PFSK-1 (cell line): ENCODE results near the gene RAD51B.

ENCODE experiments used
- FOXP2 ChIP-seq: optimal IDR thresholded peaks from 2 replicates; pipeline ENCODE3; 2011; ENCODE audit warnings: borderline replicate concordance, control low read depth, inconsistent platforms; ENCODE audit not compliant: insufficient read depth; ENCODE audit errors: extremely low read length, extremely low read depth
- POLR2AphosphoS5 ChIP-seq: IDR thresholded peaks from 2 replicates; pipeline ENCODE4 v1.6.1; 2012; ENCODE audit warnings: low read depth, mild to moderate bottlenecking, control low read depth, low read length, moderate library complexity
- SIN3A ChIP-seq: IDR thresholded peaks from 2 replicates; pipeline ENCODE4 v1.6.1; 2012; ENCODE audit warnings: mild to moderate bottlenecking, low read length, moderate library complexity, borderline replicate concordance; ENCODE audit not compliant: insufficient read depth
- TAF1 ChIP-seq: IDR thresholded peaks from 2 replicates; pipeline ENCODE4 v1.6.1; 2012; ENCODE audit warnings: low read length, control low read depth, borderline replicate concordance; ENCODE audit not compliant: insufficient read depth
- TF ChIP-seq, protein P1 (sequence below), 2 experiments: IDR thresholded peaks; 2 replicates each; pipeline versions ENCODE4 v1.6.1 to v1.8.0; 2011 to 2012; ENCODE audit warnings: low read depth in 2 of 2, low read length in 2 of 2, control low read depth in 1 of 2, inconsistent platforms in 1 of 2, mild to moderate bottlenecking in 1 of 2, moderate library complexity in 1 of 2; ENCODE audit not compliant: insufficient read depth in 1 of 2

Gene RAD51B

DNA sequence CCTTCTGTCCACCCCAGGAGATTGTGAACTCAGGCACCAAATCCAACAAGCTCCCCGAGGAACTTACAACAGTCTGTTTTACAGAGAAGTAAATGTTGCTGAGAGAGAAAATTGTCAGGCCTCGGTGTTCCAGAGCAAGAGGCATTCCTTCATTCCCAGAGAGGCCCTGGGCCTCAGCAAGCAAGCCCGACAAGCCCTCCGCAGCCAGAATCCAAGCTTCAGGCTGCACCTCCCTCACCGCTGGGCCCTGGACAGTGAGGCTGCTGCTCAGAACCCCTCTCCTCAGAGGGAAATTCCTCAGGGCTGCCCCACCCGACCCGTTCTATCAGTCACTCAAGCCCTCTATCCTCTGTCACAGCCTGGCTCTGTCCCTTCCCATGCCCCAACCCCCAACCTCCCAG is 916.9 kb downstream of the RAD51B start:
- TF ChIP-seq SIN3A = no peak
- TF ChIP-seq POLR2AphosphoS5 = no peak
- no peak for TF ChIP-seq FOXP2
- no peak for TF ChIP-seq TAF1
- TF ChIP-seq, protein P1, sequence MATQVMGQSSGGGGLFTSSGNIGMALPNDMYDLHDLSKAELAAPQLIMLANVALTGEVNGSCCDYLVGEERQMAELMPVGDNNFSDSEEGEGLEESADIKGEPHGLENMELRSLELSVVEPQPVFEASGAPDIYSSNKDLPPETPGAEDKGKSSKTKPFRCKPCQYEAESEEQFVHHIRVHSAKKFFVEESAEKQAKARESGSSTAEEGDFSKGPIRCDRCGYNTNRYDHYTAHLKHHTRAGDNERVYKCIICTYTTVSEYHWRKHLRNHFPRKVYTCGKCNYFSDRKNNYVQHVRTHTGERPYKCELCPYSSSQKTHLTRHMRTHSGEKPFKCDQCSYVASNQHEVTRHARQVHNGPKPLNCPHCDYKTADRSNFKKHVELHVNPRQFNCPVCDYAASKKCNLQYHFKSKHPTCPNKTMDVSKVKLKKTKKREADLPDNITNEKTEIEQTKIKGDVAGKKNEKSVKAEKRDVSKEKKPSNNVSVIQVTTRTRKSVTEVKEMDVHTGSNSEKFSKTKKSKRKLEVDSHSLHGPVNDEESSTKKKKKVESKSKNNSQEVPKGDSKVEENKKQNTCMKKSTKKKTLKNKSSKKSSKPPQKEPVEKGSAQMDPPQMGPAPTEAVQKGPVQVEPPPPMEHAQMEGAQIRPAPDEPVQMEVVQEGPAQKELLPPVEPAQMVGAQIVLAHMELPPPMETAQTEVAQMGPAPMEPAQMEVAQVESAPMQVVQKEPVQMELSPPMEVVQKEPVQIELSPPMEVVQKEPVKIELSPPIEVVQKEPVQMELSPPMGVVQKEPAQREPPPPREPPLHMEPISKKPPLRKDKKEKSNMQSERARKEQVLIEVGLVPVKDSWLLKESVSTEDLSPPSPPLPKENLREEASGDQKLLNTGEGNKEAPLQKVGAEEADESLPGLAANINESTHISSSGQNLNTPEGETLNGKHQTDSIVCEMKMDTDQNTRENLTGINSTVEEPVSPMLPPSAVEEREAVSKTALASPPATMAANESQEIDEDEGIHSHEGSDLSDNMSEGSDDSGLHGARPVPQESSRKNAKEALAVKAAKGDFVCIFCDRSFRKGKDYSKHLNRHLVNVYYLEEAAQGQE (IDR thresholded peaks at IDR 0.05; ENCODE audit: insufficient read depth in 1 of 2, low read depth in 2 of 2, low read length in 2 of 2) = no peak

DNA sequence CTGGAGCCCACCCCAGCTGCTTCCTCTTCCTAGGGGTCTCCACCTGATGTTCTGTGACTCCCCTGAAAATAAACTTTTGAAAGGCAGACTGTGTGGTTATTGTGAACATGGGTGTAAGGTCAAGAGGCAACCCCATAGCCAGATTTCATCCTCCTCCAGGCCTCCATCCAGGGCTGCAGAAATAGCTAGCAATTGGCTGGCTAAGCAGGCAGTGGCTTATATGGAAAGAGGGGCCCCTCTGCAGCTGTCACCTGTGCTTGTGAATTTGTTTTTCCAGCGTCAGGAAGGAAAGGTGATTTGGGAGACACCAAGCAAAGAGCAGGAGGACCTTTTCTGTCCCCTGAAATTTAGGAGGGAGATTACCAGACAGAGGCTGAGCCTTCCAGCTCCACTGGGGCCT is 917.5 kb downstream of the RAD51B start:
- TF ChIP-seq POLR2AphosphoS5 (no peak), FOXP2 (no peak), SIN3A (no peak), TAF1 (no peak)
- TF ChIP-seq, protein P1 (IDR thresholded peaks at IDR 0.05; ENCODE audit: insufficient read depth in 1 of 2, low read depth in 2 of 2, low read length in 2 of 2) = no peak

DNA sequence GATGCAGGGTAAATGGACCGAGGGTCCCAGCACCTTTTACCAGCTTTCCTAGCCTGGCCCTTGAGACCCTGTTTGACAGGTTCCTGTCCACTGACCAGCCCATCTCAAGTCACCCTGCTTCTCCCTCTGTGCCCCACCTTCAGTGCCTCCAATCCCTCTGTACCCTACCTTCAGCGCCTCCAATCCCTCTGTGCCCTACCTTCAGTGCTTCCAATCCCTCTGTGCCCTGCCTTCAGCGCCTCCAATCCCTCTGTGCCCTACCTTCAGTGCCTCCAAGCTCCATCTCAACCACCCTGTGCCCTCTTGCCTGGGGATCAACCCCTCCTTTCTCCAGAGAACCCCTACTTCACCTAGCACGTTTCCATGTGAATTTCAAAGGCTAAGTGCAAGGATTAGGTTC is 919.0 kb downstream of the RAD51B start:
- no peak for TF ChIP-seq POLR2AphosphoS5
- TF ChIP-seq, protein P1 (IDR thresholded peaks at IDR 0.05; ENCODE audit: insufficient read depth in 1 of 2, low read depth in 2 of 2, low read length in 2 of 2) = no peak
- no peak for TF ChIP-seq SIN3A
- no peak for TF ChIP-seq FOXP2
- no peak for TF ChIP-seq TAF1

DNA sequence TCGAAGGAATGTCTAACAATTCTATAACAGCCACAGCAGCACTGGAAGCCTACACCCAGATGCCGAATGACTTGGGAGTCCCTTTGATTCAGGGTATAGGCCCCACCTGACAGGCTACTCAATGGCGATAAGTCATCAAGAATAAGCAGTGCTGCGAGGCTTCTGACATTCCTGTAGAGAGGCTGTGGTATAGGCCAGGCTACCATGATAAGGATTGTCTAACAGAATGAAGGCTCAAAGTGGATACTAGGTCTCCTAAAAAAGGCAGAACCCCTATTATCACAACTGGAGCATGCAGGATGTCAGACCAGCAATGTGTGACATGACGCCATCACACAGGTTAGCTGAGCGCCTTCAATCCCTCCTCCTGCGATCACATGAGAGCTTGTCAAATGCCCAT is 920.1 kb downstream of the RAD51B start:
- TF ChIP-seq, protein P1 (IDR thresholded peaks at IDR 0.05; ENCODE audit: insufficient read depth in 1 of 2, low read depth in 2 of 2, low read length in 2 of 2) = no peak
- TF ChIP-seq SIN3A (no peak), POLR2AphosphoS5 (no peak), TAF1 (no peak), FOXP2 (no peak)
